ENCODE data around the gene FOXP1. TPM values are rescaled to one million over a fixed set of nuclear protein-coding genes. Genes with fewer than 3 reads are reported as not detected.

FOXP1 gene
- total and polyA plus RNA-seq, 12 donors, result 7.6 to 42.7 (median 24.3) TPM

- intact Hi-C loops (cut with DNase I), result no loop called here
- Histone ChIP-seq H3K27me3 (no peaks in the 10 kb centered on the region), H3K4me3 (no peak overlapping the region), H3K4me1 (replicated peaks in 1 of 2) (no peaks in the 10 kb centered on the region), H3K36me3 (replicated peaks in 1 of 2) (no peaks in the 10 kb centered on the region), H3K9me3 (replicated peaks in 1 of 3) (no peaks in the 10 kb centered on the region), H3K27ac (no peak overlapping the region)
- TF ChIP-seq POLR2A (IDR thresholded peaks at IDR 0.05), result no peak
- TF ChIP-seq, protein P1, sequence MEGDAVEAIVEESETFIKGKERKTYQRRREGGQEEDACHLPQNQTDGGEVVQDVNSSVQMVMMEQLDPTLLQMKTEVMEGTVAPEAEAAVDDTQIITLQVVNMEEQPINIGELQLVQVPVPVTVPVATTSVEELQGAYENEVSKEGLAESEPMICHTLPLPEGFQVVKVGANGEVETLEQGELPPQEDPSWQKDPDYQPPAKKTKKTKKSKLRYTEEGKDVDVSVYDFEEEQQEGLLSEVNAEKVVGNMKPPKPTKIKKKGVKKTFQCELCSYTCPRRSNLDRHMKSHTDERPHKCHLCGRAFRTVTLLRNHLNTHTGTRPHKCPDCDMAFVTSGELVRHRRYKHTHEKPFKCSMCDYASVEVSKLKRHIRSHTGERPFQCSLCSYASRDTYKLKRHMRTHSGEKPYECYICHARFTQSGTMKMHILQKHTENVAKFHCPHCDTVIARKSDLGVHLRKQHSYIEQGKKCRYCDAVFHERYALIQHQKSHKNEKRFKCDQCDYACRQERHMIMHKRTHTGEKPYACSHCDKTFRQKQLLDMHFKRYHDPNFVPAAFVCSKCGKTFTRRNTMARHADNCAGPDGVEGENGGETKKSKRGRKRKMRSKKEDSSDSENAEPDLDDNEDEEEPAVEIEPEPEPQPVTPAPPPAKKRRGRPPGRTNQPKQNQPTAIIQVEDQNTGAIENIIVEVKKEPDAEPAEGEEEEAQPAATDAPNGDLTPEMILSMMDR (IDR thresholded peaks at IDR 0.05), result no peak
- WGBS, 4 donors, result 96 to 100% (median 99%) methylated on average over 2 of the region's 2 CpGs
- no peak for DNase-seq
Measured at GRCh38 chr3:71348831-71349230, 234.7 kb downstream of the FOXP1 start.

GRCh38 chr3:71348001-71348632 lies 235.4 kb downstream of the FOXP1 start:
- Histone ChIP-seq H3K36me3 (replicated peaks in 1 of 2) (no peaks in the 10 kb centered on the region), H3K9me3 (replicated peaks in 1 of 3) (no peaks in the 10 kb centered on the region), H3K4me1 (replicated peaks in 1 of 2) (no peaks in the 10 kb centered on the region), H3K4me3 (no peak overlapping the region), H3K27me3 (no peaks in the 10 kb centered on the region), H3K27ac (no peak overlapping the region)
- intact Hi-C loops (cut with DNase I), result no loop called here
- no peak for DNase-seq
- WGBS, 4 donors, result 82 to 88% (median 86%) methylated on average over 9 of the region's 9 CpGs
- TF ChIP-seq, protein P1 (IDR thresholded peaks at IDR 0.05), result no peak
- no peak for TF ChIP-seq POLR2A (IDR thresholded peaks at IDR 0.05)

DNA sequence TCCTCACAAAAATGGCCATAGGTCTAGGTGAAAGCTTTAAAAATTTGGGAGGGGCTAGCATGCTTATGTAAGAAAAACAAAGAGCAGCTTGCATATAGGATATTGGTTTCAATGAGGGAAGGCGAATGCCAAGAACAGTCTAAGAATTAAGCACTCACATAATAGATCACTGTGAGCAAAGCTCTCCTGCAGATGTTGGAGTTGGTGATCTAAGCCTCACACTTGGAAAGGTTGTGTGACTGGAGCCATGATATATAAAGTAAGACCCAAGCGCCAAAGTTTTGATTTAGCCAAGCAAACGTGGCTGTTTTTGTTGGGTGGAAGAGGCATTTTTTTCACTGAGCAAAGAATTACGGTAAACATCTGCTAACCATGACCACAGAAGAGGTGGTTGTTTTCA lies 237.5 kb downstream of the FOXP1 start:
- no peaks in the 10 kb centered on the region for H3K36me3 ChIP-seq (replicated peaks in 1 of 2)
- no peak for TF ChIP-seq POLR2A (IDR thresholded peaks at IDR 0.05)
- TF ChIP-seq, protein P1 (IDR thresholded peaks at IDR 0.05), result no peak
- H3K27me3 ChIP-seq, result no peaks in the 10 kb centered on the region
- no peaks in the 10 kb centered on the region for H3K9me3 ChIP-seq (replicated peaks in 1 of 3)
- no peak overlapping the region for H3K4me3 ChIP-seq
- intact Hi-C loops (cut with DNase I), result no loop called here
- no peak overlapping the region for H3K27ac ChIP-seq
- 86 to 92% (median 88%) methylated on average over 4 of the region's 4 CpGs for WGBS, 4 donors
- H3K4me1 ChIP-seq (replicated peaks in 1 of 2), result no peaks in the 10 kb centered on the region
- DNase-seq, result no peak

GRCh38 chr3:71345429-71346040 lies 238.0 kb downstream of the FOXP1 start:
- 66 to 78% (median 76%) methylated on average over 5 of the region's 5 CpGs for WGBS, 4 donors
- Histone ChIP-seq H3K27ac (no peak overlapping the region), H3K4me3 (no peak overlapping the region), H3K27me3 (no peaks in the 10 kb centered on the region), H3K36me3 (replicated peaks in 1 of 2) (no peaks in the 10 kb centered on the region), H3K4me1 (replicated peaks in 1 of 2) (no peaks in the 10 kb centered on the region), H3K9me3 (replicated peaks in 1 of 3) (no peaks in the 10 kb centered on the region)
- TF ChIP-seq, protein P1 (IDR thresholded peaks at IDR 0.05), result no peak
- no peak for TF ChIP-seq POLR2A (IDR thresholded peaks at IDR 0.05)
- intact Hi-C loops (cut with DNase I), result no loop called here
- DNase-seq, result peak in 1 of 7 donors; percentile 8

Data from adrenal gland (tissue), 12 donors.